GM19351 (cell line): Measurements from ENCODE around the gene LSMEM2.

Source experiments
- ATAC-seq: cut with Tn5 transposase; IDR thresholded peaks from one replicate; pipeline ENCODE4 v1.9.1; 2021; ENCODE audit warnings: mild to moderate bottlenecking, moderate library complexity; ENCODE audit not compliant: unreplicated experiment

Gene LSMEM2

DNA sequence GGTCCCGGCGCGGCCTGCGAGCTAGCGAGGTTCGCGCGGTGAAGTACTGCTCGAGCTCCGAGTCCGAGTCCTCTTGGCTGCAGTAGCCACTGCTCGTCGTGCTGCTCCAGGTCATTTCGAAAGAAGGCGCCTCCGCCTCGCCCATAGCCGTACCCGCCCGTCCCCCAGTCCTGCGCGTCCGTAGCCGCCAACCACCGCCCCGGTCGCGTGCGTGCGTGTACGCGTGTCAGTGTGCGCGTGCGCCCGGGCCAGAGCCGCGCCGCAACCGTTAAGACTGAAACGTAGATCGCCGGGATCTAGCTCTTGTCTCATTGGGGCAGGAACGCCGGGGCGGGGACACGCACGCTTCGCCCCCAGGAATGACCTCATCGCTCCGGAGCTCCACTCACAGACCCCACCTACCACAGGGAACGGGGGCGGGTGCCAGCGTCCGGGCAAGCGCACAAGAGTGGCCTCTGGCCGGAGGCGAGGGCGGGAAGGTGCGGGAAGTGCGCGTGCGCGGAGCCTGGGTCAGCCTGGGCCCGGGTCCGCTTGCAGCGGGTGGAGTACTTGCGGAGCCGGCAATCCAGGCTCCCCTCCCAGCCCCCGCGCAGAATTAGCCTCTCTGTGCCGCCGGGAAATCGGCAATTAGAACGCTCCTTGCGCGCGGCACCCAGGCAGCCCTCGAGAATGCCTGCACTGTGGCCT lies 58.4 kb downstream of the LSMEM2 start:
- ATAC-seq: peak; percentile 61
